HG02759 (cell line): ENCODE measurements around the gene COL4A2.
A peak's percentile ranks its signal among the peaks of the same experiment; 100 is the strongest.

Experiments used
- ATAC-seq: cut with Tn5 transposase; IDR thresholded peaks from one replicate; pipeline ENCODE4 v1.9.1; 2021; ENCODE audit warnings: mild to moderate bottlenecking, moderate library complexity; ENCODE audit not compliant: unreplicated experiment

COL4A2 gene

DNA sequence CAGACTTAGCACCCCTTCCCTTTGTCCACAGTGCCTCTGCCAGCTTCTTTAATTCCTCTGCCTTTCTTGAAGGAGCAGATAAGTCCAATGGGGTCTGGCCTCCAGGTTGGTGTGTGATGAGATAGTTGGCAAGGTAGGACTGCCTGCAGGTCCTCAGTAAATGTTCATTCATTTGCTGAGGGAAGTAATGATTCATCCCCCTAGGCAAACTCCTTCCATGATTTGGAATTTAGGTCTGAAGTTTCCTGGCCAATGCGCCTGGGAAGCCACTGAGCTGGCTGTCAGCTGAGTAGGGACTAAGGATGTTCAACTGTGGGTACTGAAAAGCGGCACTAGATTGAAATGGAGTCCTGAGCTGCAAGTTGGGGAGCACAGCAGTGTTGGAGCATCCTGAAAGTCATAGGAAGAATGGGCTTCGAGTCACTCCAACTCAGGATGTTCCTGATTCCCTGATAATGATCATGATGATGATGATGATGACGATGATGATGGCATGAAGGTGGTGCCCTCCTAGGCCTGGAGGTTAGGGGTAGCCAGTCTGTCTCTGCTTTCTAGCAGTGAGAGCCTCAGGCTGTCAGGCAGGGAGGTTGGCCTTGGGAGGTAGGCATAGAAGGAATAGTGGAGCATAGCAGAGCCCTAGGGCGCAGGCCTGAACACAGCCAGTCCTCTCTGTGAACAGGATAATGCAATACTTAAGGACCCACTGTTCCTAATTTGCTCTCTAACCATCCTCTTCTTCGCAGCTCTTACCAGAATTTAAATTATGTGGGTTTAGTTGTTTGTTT is 44.7 kb downstream of the COL4A2 start:
- ATAC-seq: no peak

DNA sequence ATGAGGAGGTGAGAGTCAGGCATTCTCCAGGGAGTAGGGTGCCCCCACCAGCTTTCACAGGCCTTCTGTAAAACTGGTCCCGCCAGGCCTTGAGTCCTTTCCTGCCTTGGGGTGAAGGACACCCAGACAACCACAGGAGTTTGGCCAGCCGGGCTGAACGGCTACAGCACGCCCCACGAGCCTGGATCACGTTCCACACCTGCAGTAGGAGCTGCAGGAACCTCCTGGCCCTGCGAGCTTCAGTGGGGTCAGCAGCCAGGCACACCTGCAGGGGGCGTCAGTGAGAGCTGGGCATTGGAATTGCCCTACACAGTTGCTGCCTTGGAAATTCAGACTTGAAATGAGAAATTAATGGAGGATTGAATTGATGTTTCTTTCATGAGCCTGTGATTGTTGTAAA is 45.7 kb downstream of the COL4A2 start:
- ATAC-seq: no peak

DNA sequence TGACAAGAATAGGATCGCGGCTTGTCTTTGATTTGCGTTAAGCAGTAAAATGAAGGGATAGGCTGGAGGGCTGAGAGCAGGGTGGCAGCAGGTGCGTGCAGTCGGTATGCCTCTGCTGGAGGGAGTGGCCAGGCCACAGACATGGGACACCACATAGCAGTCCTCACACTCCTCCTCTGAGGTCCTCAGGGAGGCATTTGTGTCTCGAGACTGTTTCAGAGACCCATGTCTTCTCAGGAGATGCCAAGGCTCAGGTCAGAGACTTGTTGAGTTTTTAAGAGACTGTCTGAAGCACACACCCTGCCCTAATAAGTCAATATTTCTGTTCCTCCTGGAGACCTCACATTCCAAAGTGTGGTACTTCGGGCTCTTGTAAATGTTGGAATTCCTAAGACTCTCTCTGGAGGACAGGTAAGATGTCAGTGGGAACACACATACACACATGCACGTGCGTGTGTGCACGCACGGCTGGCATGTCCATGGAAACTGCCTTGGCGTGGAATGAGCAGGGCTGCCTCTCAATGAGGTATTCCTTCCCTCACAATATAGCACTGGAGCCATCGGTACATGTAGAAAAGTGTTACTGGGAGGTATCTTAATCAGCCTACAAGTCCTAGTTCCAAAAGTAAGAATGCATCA is 46.4 kb downstream of the COL4A2 start:
- no peak for ATAC-seq

DNA sequence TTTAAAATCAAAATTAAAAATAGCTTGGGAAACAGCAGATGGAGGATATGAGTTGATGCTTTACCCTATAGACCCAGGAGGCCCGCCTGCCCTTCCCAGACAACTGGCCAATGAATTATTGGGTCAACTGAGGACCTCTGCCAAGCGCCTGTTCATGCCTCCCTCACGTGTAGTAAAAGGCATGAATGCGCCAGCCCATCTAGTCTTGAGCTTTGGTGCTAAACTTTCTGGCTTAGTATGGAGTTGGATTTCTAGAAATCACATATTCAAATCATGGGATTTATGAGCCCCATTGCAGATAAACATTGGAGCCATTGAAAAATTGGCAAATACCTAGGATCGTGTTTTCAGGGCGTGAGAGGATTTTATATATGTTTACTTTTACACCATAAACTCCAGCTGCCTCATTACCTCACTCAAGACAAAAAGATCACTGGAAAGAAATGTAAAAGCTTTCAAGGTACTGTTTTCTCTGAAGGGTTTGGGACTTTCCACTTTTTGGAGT is 47.1 kb downstream of the COL4A2 start:
- ATAC-seq: no peak

DNA sequence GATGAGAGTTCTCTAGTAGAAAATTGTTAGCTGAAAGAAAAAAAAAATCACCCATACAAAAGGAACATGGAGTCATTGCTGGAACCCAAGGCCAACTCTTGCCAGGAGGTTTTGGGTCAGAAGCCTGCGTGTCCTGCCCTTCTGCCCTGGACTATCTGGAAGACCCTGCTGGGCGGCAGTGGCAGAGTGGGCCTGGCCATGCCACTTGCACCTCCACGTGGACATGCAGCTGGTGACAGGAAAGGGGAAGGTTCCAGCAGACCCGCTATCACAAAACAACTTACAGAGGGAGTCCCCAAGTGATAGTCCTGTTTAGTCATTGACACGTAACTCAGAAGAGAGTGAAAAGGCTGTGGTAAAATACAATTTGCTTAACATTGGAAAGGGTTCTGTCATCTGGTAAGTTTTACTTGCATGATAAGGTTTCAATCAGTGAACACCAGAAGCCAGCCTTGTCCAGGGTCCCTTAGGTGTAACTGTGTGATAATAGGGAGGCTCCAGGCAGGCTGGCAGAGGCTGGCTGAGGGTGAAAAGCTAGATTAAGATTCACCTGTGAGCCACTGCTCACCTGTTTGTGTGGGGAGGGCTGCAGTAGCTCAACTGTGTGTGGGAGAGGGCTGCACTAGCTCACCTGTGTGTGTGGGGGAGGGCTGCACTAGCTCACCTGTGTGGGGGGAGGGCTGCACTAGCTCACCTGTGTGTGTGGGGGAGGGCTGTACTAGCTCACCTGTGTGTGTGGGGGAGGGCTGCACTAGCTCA is 47.8 kb downstream of the COL4A2 start:
- peak; percentile 50 for ATAC-seq

DNA sequence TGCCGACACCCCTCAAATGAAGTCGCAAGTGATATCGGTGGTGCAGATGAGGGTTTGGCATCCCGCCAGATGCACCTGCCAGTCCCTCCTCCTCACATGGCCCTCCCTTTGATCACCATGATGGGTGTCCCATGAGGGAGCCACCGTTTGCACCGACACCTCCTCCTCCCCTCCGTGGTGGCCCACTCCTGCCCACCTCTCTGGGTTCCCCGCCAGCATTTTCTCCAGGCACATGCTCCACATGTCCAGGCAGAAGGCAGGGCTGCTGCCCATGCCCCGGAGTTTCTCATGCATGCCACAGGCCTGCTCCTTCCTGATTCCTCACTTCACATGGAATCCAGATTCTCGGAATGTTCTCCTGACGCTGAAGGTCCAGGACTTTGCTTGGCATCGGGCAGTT is 49.3 kb downstream of the COL4A2 start:
- ATAC-seq: no peak

DNA sequence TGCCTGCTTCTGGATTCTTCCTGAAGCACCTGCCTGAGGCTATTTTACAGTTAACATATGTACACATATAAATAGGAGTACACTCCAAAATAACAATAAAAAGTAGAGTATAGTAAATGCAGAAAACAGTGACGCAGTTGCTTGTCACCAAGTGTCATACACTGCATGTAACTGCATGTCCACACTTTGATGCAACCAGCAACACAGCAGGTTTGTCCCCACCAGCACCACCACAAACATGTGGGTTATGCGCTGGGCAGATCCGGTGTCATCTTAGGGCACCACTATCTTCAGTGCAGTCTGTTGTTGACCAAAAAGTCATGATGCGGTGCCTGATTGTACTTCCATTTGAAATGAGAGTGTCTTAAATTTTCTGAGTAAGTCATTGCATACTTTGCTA is 51.3 kb downstream of the COL4A2 start:
- ATAC-seq: no peak

DNA sequence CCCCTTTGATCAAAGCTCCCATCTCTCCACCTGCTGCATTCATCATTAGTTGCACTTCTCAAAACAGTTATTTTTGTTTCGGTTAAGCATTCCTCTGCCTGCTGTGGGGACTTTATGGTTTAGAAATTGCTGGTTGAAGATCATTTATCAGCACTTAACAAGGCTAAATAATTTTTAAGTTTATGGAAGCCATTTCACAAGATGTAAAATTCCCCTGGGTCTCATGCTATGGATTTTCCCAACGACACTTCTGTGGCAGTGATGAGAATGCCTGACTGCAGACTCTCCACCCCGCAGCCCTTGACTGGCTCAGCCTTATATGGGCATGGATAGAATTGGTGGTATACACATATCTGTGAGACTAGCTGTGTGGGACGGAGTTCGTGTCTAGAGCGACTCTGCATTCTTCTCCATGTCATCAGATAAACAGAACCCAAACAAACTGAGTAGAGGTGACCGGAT is 52.8 kb downstream of the COL4A2 start:
- no peak for ATAC-seq

DNA sequence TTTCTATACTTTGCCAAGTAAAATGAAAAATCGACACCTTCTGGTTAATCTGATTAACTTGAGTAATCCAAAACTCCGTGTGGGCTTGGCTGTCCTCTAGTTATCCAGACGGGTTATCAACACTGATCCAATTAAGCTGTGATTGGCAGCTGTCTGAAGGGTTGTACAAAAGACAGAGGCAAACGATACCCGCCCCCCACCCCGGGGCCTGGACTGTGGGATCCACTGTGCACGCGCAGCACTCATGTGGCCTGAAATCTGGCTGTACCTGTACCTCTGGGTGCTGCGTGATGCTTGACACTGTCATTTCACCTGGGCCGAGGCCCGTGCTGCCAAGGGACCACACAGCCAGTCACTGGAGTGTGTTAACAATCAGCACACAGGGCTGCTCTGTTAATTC is 53.5 kb downstream of the COL4A2 start:
- no peak for ATAC-seq

DNA sequence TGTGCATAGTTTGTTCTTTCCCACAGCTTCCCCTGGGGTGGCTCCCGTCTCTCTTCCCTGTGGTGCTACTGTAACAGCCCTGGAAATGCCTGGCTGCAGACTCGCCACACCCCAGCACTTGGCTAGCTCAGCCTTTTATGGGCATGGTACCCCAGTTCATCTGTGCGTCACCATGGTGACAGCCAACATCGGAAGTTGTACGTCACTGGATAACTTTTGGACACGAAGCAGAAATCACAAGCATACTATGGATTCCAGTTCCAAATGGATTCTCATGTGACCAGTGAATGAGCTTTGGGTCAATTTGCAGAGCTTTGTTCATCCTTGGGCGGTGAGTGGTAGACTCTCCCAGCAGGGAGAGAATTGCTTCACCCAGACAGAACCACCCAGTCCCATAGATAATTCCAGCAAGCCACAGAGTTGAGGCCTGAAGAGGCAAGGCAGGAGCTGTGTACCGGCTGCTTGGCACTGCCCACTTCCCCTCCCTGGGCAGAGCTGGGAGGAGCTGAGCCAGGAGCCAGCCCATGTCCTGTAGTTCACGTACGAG is 54.4 kb downstream of the COL4A2 start:
- no peak for ATAC-seq

DNA sequence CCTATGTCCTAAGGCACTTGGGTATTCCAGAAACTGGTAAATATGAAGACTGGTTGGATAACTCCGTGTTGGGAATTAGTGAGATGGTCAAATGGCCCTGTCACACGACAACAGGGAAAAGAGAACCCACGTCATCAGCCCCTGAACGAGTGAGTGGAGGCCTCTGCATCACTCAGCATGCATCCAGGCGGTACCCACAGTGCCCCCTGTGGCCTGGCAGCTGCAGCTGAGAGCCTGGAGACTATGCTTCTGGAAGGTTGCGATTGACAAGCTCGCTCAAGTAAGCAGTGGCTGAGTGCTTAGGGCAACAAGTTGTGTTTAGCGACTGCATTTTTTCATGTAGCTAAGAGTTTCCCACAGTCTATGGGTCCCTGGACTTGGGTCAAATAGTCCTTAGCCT is 55.9 kb downstream of the COL4A2 start:
- ATAC-seq: no peak

DNA sequence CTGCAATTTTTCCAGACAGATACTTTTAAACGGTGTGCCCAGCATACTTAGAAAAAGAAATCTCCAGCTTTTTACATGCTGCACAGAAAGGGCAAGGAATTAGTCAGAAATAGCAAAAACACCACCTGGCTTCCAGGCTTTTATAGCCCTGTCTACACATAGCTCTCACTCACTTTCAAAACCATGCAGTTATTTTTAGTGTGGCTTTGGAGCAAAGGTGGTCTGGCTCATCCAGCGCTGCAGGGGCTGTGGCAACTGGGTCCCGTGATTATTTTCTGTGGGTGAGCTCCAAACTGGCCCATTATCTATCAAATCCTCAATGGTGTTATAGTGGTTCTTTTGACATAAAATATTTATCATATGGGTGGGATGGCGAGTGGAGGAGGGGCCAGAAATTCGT is 57.0 kb downstream of the COL4A2 start:
- ATAC-seq: no peak

DNA sequence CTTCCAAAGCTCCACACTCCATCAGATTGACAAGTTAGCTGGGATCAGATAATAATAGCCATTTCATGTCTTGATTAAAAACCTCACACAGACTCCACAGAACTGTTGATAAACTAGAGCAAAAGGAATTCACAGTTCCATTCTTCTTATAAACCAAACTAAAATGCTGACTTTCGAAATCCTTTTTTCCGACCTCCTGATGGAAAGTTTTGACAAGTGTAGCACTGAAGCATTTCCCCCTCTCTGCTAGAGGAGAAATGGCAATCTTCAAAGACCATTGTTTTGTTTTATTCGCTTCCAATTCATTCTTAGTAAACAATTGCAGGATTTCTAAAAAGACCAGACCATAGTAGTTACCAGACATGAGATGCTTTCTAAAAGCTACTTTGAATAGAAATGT is 58.8 kb downstream of the COL4A2 start:
- ATAC-seq: no peak

DNA sequence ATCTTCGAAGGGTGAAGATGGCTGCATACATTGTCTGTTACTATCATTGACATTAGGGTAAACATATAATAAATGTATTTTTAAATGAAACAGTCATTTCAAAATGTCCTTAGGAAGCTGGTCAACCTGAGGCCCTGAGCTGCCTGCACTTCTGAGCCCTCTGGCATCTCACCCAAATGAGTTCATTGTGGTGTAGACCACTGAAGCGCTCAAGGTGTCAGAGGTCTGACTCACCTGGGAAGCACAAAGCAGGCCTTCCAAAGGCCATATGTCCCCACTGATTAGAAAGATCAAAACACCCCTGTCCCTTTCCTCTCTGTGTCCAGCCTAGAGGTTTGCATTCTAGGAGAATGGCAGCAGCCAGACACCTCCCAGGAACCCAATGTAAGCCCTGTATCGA is 59.6 kb downstream of the COL4A2 start:
- ATAC-seq: no peak

DNA sequence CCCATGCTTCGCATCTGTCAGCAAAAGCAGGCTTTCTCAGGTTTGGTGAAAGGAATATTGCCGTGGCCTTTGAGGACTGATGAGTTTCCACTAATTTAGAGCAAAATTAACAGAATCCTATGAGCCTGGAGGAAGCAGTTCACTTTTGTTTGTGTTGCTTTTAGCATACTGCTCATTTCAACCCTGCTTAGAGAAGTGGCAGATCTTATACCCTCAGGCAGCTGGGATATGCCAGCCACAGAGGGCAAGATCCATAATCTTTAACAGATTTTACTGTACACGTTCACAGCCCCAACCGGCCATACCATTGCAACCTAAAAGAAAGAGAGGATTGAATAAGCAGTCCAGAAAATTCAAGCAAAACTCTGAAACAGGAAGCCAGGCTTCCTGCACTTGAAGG is 60.5 kb downstream of the COL4A2 start:
- no peak for ATAC-seq

DNA sequence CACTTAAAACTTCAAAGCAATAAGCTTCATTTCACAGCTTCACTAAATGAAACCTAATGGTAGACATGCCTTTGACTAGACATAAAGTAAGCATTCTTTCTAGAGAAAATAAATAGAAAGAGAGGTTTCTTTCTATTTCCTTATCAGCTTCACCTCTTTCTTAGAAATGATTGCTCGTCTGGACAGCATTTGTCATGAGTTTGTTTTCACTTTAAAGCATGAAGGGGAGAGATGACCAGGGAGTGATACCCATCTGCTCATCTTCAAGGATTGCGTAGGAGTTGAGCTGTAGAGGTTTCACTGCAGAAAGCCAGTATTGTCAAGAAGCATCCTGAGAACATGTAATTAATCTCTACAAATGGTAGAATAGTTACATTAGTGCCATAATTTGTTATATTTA is 61.3 kb downstream of the COL4A2 start:
- no peak for ATAC-seq

DNA sequence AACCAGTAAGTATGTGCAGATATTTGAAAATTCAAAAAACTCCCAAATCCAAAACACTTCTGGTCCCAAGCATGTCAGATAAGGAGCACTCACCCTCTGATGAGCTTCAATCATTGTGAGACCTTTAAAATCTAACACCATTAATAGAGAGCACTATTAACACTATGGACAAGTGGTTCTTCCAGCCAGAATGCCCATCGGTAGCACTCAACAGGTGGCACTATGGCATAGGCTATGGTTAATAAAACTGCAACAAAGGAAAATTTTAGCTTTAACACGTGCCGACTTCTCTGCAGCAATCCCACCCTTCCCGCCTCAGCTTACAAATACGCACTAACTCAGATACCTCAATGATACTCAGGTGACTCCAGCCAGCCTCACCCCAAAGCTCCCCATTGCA is 62.3 kb downstream of the COL4A2 start:
- ATAC-seq: no peak

DNA sequence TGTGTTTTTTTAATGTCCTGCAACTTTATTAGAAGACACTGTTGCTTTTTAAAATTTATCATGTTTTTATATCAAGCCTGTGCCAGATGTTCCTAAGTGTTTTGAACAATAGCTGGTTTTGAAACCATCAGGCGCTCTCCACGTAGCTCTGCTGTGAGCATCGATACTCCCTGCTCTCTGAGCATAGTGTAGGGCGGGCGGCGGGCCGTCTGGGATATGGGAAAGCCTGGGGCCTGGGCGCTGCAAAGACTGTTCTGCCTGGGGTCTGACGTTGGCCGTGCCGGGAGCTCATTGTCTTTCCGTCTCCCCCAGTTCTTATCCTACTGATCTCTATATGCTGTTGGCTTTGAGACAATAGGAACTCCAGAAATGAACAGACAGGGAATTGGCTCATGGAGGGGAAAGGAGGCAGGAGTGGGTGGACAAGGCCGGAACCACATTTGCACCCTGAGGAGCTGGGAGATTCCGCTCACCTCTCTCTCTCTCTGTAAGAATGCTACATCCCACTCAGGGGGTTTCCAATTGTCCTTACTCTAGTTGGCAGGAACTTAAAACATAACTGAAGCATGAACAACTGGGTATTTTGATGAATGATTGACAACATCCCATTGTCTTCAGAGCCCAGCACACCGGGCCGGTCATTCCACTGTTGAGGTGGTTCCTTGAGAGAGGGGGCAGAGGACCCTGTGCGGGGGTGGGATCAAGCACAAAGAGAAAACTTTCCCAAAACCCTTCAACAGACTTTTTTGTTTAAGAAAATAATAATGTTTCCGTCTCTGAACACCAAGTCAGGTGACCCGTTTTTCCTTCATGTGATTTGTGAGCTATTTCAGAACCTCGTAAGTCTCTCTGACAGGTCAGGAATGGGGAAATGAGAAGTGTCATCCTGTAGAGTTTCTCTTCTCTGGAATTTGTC is 64.7 kb downstream of the COL4A2 start:
- ATAC-seq: peak; percentile 91

DNA sequence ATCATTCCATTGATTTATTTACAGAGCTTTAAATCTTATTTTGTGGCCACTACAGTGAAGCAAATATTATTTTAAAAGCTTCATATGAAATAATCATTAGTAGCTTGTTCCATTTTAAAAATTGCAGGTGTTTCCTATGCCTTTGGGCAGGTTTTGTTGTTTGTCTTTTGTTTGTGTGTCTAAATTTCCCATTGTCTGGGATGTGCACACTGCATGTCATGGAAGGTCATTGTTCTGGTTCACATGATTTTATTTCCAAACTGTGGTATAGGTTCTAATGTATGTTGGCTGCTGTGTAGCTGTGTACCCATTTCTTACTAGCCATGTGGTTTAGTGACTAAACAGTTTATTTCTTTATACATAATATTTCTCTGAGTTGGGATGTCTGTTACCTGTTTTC is 65.6 kb downstream of the COL4A2 start:
- ATAC-seq: no peak

DNA sequence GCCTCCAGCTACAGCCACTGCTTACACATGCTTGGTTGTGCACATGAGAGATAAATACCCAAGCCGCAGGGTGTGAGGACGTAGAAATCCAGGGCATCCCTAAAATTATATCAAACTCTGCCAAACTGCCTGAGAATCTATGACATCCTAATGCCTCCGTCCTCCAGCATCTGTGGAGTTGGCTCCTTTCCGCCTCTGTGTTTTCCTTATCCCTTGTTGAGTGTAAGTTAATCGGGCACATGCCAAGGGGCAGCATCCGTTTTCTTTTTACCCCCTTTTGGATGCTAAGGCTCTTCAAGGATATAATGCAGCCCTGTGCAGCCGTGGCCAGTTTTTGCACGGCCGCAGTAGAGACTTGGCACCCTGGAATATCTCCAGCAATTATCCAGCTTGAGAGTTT is 66.5 kb downstream of the COL4A2 start:
- ATAC-seq: no peak
